ENCODE results near the gene AURKAIP1. TPM values are rescaled to one million over a fixed set of nuclear protein-coding genes. Genes with fewer than 3 reads are reported as not detected.
"Not testable (repeated sequence)": the region's sequence is repeated elsewhere in the genome, so short reads cannot be mapped to it uniquely, and the experiment has no call there.

AURKAIP1 gene
- total and polyA plus RNA-seq, 8 donors, result 50.9 to 281 (median 140) TPM

DNA sequence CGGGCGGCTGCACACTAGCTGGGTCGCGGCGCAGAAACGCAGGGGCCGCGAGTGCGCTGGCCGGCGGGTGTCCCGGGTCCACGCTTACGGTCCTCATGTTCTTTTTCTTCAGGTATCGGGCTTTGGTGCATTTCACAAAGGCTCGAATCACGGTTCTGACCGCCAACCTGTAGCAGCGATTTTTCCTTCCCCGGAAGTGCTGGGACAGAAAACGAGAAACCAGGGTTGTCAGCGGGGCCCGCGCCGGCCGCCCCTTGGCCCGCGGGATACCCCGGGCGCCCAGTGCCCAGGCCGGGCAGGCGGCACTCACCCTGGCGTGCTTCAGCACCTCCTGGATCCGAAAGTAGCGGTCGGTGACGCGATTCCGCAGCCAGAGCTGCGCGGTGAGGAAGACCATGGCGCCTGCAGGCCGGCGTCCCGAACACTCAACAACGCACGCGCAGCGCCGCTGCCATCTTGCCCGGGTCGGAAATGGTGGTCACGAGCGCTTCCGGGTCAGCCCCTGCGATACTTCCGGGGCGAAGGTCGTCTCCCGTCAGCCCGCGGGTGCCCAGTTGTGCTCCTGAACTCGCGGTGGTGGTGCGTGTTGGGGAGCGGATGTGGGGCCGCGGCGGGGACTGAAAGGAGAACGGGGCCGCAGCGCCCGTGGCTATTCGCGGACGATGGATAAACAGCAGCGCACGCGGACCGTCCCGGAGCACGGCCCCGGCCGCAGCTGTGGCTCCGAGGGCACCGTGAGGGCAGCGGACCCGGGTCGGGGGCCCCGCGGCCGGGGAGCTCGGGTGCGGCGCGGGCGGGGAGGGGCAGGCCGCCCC is 32.0 kb upstream of the AURKAIP1 start, which contains the start of gene MRPL20:
TSS of gene MRPL20 (minus strand) at position 473 of the 815 bp plus-strand sequence. CDS start at position 397, 76 bp downstream.
- intact Hi-C loops (cut with DNase I; ENCODE audit: low total_unique reads), result no loop called here
- Histone ChIP-seq H3K27me3 (no peaks in the 10 kb centered on the region), H3K4me3 (peak within 1 kb of the TSS; percentile 89 to 100 (median 94)), H3K4me1 (peaks cover 25 to 66% (median 47%) of the 10 kb centered on the region in 4 donors), H3K36me3 (peaks cover 31 to 43% (median 37%) of the 10 kb centered on the region in 4 donors), H3K9me3 (peaks cover 0 to 1% (median under 1%) of the 10 kb centered on the region in 4 donors), H3K27ac (peak within 1 kb of the TSS; percentile 85 to 93 (median 88))
- peak; percentile 95 to 98 for DNase-seq
- 0 to 1% (median 1%) methylated on average over 18 to 98 of the region's 98 CpGs for WGBS, 5 donors
- TF ChIP-seq, protein P1, sequence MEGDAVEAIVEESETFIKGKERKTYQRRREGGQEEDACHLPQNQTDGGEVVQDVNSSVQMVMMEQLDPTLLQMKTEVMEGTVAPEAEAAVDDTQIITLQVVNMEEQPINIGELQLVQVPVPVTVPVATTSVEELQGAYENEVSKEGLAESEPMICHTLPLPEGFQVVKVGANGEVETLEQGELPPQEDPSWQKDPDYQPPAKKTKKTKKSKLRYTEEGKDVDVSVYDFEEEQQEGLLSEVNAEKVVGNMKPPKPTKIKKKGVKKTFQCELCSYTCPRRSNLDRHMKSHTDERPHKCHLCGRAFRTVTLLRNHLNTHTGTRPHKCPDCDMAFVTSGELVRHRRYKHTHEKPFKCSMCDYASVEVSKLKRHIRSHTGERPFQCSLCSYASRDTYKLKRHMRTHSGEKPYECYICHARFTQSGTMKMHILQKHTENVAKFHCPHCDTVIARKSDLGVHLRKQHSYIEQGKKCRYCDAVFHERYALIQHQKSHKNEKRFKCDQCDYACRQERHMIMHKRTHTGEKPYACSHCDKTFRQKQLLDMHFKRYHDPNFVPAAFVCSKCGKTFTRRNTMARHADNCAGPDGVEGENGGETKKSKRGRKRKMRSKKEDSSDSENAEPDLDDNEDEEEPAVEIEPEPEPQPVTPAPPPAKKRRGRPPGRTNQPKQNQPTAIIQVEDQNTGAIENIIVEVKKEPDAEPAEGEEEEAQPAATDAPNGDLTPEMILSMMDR (IDR thresholded peaks at IDR 0.05), result peak in 1 of 7 experiments; percentile 14
- TF ChIP-seq EP300 (IDR thresholded peaks at IDR 0.05) (no peak), POLR2A (IDR thresholded peaks at IDR 0.05) (peak in 1 of 4 donors; percentile 36), POLR2AphosphoS5 (IDR thresholded peaks at IDR 0.05) (peak; percentile 92 to 98 (median 96))

DNA sequence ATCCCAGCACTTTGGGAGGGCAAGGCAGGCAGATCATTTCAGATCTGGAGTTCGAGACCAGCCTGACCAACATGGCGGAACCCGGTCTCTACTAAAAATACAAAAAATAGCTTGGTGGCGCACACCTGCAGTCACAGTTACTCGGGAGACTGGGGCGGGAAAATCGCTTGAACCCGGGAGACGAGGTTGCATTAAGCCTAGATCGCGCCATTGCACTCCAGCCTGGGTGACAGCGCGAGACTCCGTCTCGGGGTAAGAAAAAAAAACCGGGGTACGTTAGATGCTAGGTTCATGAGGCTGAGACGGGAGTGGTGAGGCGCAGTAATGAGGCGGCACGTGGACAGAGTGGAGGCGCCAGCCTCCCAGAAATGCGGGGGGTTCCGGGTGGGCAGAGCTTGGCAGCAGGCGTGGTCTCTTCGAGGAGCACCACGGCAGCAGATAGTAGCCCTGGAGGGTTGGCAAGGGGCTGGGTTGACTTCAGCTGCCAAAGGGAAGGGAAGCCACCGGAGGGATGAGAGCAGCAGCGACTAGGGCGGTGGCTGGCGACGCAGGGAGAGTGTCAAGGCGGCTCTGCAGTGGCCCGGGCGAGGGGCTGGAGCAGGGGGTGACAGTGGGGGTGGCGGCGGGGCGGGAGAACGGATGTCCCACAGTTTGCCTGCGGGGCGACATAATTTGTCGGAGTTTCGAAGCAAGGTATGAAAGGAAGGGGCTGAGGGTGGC is 31.3 kb upstream of the AURKAIP1 start:
- no peak for DNase-seq
- no peaks in the 10 kb centered on the region for H3K27me3 ChIP-seq
- H3K9me3 ChIP-seq, result no peaks in the 10 kb centered on the region
- WGBS, 5 donors, result 33 to 42% (median 34%) methylated on average over 39 to 43 of the region's 43 CpGs
- H3K36me3 ChIP-seq, result peaks cover 38 to 51% (median 45%) of the 10 kb centered on the region in 4 donors
- intact Hi-C loops (cut with DNase I; ENCODE audit: low total_unique reads), result no loop called here
- no peak for TF ChIP-seq EP300 (IDR thresholded peaks at IDR 0.05)
- TF ChIP-seq POLR2A (IDR thresholded peaks at IDR 0.05), result no peak
- peak overlapping the region; percentile 77 to 93 (median 88) for H3K27ac ChIP-seq
- peaks cover 25 to 74% (median 55%) of the 10 kb centered on the region in 4 donors for H3K4me1 ChIP-seq
- H3K4me3 ChIP-seq, result peak overlapping the region; percentile 89 to 100 (median 94)

DNA sequence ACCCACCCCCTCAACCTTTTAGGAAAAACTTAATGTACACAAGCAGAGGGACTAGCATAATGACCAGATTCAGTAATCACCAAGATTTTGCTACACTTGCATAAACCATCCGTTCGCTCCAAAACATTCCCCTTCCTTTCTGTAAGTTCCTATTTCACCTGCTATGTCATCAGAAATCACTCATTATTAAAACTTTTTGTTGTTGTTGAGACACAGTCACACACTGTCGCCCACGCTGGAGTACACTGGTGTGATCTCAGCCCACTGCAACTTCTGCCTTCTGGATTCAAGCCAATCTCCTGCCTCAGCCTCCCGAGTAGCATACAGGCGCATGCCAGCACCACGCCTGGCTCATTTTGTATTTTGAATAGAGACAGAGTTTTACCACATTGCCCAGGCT is 28.6 kb upstream of the AURKAIP1 start:
- TF ChIP-seq POLR2A (IDR thresholded peaks at IDR 0.05), result no peak
- no peak for TF ChIP-seq EP300 (IDR thresholded peaks at IDR 0.05)
- no peak for TF ChIP-seq POLR2AphosphoS5 (IDR thresholded peaks at IDR 0.05)
- TF ChIP-seq, protein P1 (IDR thresholded peaks at IDR 0.05), result no peak
- H3K4me3 ChIP-seq, result no peak overlapping the region
- no peaks in the 10 kb centered on the region for H3K27me3 ChIP-seq
- DNase-seq, result no peak
- H3K27ac ChIP-seq, result no peak overlapping the region
- 82 to 89% (median 85%) methylated on average over 7 of the region's 7 CpGs for WGBS, 5 donors
- intact Hi-C loops (cut with DNase I; ENCODE audit: low total_unique reads), result no loop called here
- peaks cover 44 to 58% (median 53%) of the 10 kb centered on the region in 4 donors for H3K36me3 ChIP-seq
- peaks cover 33 to 78% (median 64%) of the 10 kb centered on the region in 4 donors for H3K4me1 ChIP-seq
- H3K9me3 ChIP-seq, result no peaks in the 10 kb centered on the region

DNA sequence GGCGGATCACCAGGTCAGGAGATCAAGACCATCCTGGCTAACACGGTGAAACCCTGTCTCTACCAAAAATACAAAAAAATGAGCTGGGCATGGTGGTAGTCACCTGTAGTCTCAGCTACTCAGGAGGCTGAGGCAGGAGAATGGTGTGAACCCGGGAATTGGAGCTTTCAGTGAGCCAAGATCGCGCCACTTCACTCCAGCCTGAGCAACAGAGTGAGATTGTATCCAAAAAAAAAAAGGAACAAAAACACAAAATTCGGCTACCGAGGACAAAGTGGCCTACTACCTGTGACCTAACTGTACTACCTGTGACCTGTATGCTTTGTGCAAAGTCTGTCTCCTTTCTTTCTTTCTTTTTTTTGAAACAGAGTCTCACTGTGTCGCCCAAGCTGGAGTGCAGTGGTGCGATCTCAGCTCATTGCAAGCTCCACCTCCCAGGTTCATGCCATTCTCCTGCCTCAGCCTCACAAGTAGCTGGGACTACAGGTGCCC is 27.9 kb upstream of the AURKAIP1 start:
- H3K4me3 ChIP-seq; DNase-seq; intact Hi-C loops (cut with DNase I; ENCODE audit: low total_unique reads); H3K9me3 ChIP-seq; H3K27ac ChIP-seq; H3K27me3 ChIP-seq: not testable (repeated sequence)
- WGBS, 5 donors, result 81 to 87% (median 87%) methylated on average over 9 of the region's 9 CpGs
- Histone ChIP-seq H3K36me3 (peaks cover 44 to 64% (median 53%) of the 10 kb centered on the region in 4 donors), H3K4me1 (peaks cover 31 to 78% (median 64%) of the 10 kb centered on the region in 4 donors)

Measured in stomach (tissue), 9 donors.